ENCODE data around the gene ROBO3. TPM values are rescaled to one million over a fixed set of nuclear protein-coding genes. Genes with fewer than 3 reads are reported as not detected.

ROBO3 gene
- total and polyA plus RNA-seq, 2 of the 8 experiments (the other 6 are each of a cell fraction or from before 2014, with no cell fraction given), result 12.1 to 24.6 TPM

GRCh38 chr11:124880290-124880611 lies 15.0 kb downstream of the ROBO3 start:
- H3K79me1 ChIP-seq (ENCODE audit: low read depth, low read length), result no peaks in the 10 kb centered on the region
- no peaks in the 10 kb centered on the region for H4K20me1 ChIP-seq (replicated peaks in 1 of 2; ENCODE audit: control insufficient read depth in 1 of 2, insufficient read depth in 2 of 2, low read length in 2 of 2)
- H2BK20ac ChIP-seq (ENCODE audit: low read length), result no peak overlapping the region
- no peak overlapping the region; the same call in 1 of the 2 replicates for H2AK5ac ChIP-seq (ENCODE audit: low read depth, low read length)
- no peak overlapping the region for H2AFZ ChIP-seq (ENCODE audit: low read length)
- H2BK5ac ChIP-seq (ENCODE audit: low read depth, low read length), result no peak overlapping the region
- no peak overlapping the region for H4K91ac ChIP-seq (replicated peaks; ENCODE audit: insufficient read length, low read length)
- H3K4me3 ChIP-seq (ENCODE audit: extremely low read depth in 1 of 4, insufficient read depth in 2 of 4, low read depth in 3 of 4, low read length in 4 of 4), result no peak overlapping the region
- CTCF ChIA-PET (ENCODE audit: partially characterized antibody), result interaction anchor here (1.0 to 1.6 kb wide), 5 partner anchors 9 to 83 kb away, joined by 3 to 4 read pairs (median 3); partner anchors contain the start of gene ROBO4
- no peaks in the 10 kb centered on the region for H3K36me3 ChIP-seq (ENCODE audit: control insufficient read depth in 2 of 4, insufficient read depth in 4 of 4, low read length in 3 of 4)
- no peak overlapping the region for H2BK120ac ChIP-seq (replicated peaks; ENCODE audit: low read depth, low read length)
- no peak overlapping the region for H3K9ac ChIP-seq (replicated peaks in 1 of 4; ENCODE audit: extremely low read depth in 1 of 4, low read depth in 3 of 4, low read length in 3 of 4)
- H4K8ac ChIP-seq (ENCODE audit: extremely low read depth, insufficient read depth, low read length), result no peak overlapping the region
- H3K23ac ChIP-seq (ENCODE audit: insufficient read length), result no peak overlapping the region
- no peak overlapping the region for H2BK12ac ChIP-seq (ENCODE audit: low read depth, low read length)
- peaks cover 8% of the 10 kb centered on the region; the same call in 1 of the 2 replicates for H3K23me2 ChIP-seq (ENCODE audit: low read depth, low read length)
- H3K27me3 ChIP-seq (replicated peaks in 1 of 4; ENCODE audit: control insufficient read depth in 3 of 4, extremely low read depth in 1 of 4, insufficient read depth in 3 of 4, low read length in 3 of 4), result peaks cover 0 to 8% (median 7%) of the 10 kb centered on the region in 4 experiments; a peak in 6 of 7 replicates
- WGBS, 2 experiments (ENCODE audit: extremely low coverage in 1 of 2, insufficient coverage in 1 of 2, insufficient read length in 1 of 2, insufficient replicate concordance in 2 of 2, low coverage in 1 of 2, low lambda C conversion rate in 2 of 2, missing lambda C conversion rate in 1 of 2), result 84% methylated on average over 10 of the region's 10 CpGs; no CpG with 5 or more reads in 1 of the 2 experiments
- DNase-seq (ENCODE audit: low read depth in 1 of 2, low spot score in 2 of 2), result no peak
- TF ChIP-seq MAX (IDR thresholded peaks at IDR 0.05) (no peak), CBX5 (IDR thresholded peaks at IDR 0.05; ENCODE audit: low read depth, low read length) (no peak), SIX5 (IDR thresholded peaks at IDR 0.05; ENCODE audit: low read depth, low read length) (no peak)
- H4K5ac ChIP-seq (ENCODE audit: insufficient read length, low read depth, low read length), result no peak overlapping the region
- FAIRE-seq, result no peak
- POLR2A ChIA-PET (ENCODE audit: partially characterized antibody), result interaction anchor here (1.3 to 1.4 kb wide), 2 partner anchors 14 to 89 kb away, joined by 3 read pairs; partner anchors contain the start of gene ROBO3
- no peak overlapping the region for H3K4ac ChIP-seq (replicated peaks; ENCODE audit: insufficient read length, low read depth, low read length)
- H3K4me2 ChIP-seq (ENCODE audit: insufficient read depth in 1 of 2, low read depth in 2 of 2, low read length in 2 of 2), result no peak overlapping the region
- H3K56ac ChIP-seq (replicated peaks; ENCODE audit: insufficient read length, low read depth, low read length), result no peak overlapping the region
- H3K79me2 ChIP-seq (ENCODE audit: control insufficient read depth in 1 of 2, insufficient read depth in 2 of 2, low read length in 2 of 2), result no peaks in the 10 kb centered on the region
- no peaks in the 10 kb centered on the region for H3K9me3 ChIP-seq (ENCODE audit: insufficient read depth in 2 of 2, low read depth in 1 of 2, low read length in 1 of 2)
- no peak overlapping the region for H2BK15ac ChIP-seq (ENCODE audit: low read length)
- no peak overlapping the region for H3K27ac ChIP-seq (ENCODE audit: low read depth, low read length)
- H3K18ac ChIP-seq (ENCODE audit: extremely low read depth, low read length), result no peak overlapping the region
- no peak overlapping the region for H3K14ac ChIP-seq (ENCODE audit: insufficient read length)
- H3K4me1 ChIP-seq (replicated peaks in 1 of 4; ENCODE audit: control insufficient read depth in 3 of 4, insufficient read depth in 4 of 4, low read length in 3 of 4), result peaks cover 0 to 14% (median 8%) of the 10 kb centered on the region in 4 experiments; a peak in 5 of 7 replicates

Data from H1 (cell line).